HCT116 (cell line): Measurements from ENCODE around the gene GASK1A. TPM values are rescaled to one million over a fixed set of nuclear protein-coding genes. Genes with fewer than 3 reads are reported as not detected.

Experiments used
- ATAC-seq: fragments of 200-7000 bp; cut with Tn5 transposase; 2 replicates; pipeline ENCODE4 v1.9.1; 2020; ENCODE audit warnings: mild to moderate bottlenecking, moderate library complexity
- BruUV-seq: library from RNA; stranded (reverse); fragments of 400-500 nt; replicated peaks from 2 replicates; lab custom pipeline; 2021; lab: Mats Ljungman, UMichigan
- CTCF ChIA-PET: fragments of 300-600 bp; sonication (Branson Sonifier 250); formaldehyde crosslinking; loops from one replicate; lab custom pipeline; 2021; ENCODE audit warnings: antibody characterized with exemption; lab: Charles Lee
- POLR2A ChIA-PET: fragments of 300-600, 350-600 bp; sonication (Branson Sonifier 250); formaldehyde crosslinking; loops from one replicate; lab custom pipeline; 2021; ENCODE audit warnings: antibody characterized with exemption; lab: Charles Lee
- RAD21 ChIA-PET, 2 experiments: fragments of 300-600 bp; sonication (Branson Sonifier 250); formaldehyde crosslinking; loops; one replicate each; lab custom pipeline; 2023; ENCODE audit warnings: low total read pairs in 2 of 2; ENCODE audit not compliant: uncharacterized antibody in 2 of 2, unreplicated experiment in 2 of 2, low non-redundant PET in 1 of 2; lab: Charles Lee
- DNase-seq: peaks from one replicate; pipeline ENCODE4 v3.0.0-alpha.2; 2010; ENCODE audit warnings: low read depth, low spot score
- H2AFZ ChIP-seq: fragments of 200-600 bp; shearing (Covaris generic), sonication (generic); 2 replicates; pipeline ENCODE4 v1.6.1; 2017; ENCODE audit warnings: low read depth, mixed run types, mixed read lengths, antibody characterized with exemption, low read length; ENCODE audit not compliant: poor library complexity, severe bottlenecking
- H3K27ac ChIP-seq: 2 replicates; pipeline ENCODE4 v1.5.1; 2012; ENCODE audit warnings: low read depth, low read length
- H3K27me3 ChIP-seq: fragments of 200-600 bp; sonication (generic); 2 replicates; pipeline ENCODE4 v1.6.1; 2016; ENCODE audit warnings: mixed run types, low read length, mixed read lengths; ENCODE audit not compliant: insufficient read depth
- H3K36me3 ChIP-seq, 2 experiments: fragments of 200-500 bp in 1 of 2; fragments of 200-600 bp in 1 of 2; sonication (Bioruptor generic) in 1 of 2; sonication (generic) in 1 of 2; 2 replicates each; pipeline versions ENCODE4 v1.5.1 to v1.6.1; 2014 to 2016; ENCODE audit warnings: low read length in 2 of 2, inconsistent platforms in 1 of 2, mixed read lengths in 1 of 2, mixed run types in 1 of 2; ENCODE audit not compliant: insufficient read depth in 2 of 2, control insufficient read depth in 1 of 2
- H3K4me1 ChIP-seq, 2 experiments: fragments of 200-600 bp in 1 of 2; sonication (generic) in 1 of 2; 2 replicates each; pipeline versions ENCODE4 v1.5.1 to v1.6.1; 2012 to 2017; ENCODE audit warnings: low read length in 2 of 2, inconsistent platforms in 1 of 2, mild to moderate bottlenecking in 1 of 2, mixed read lengths in 1 of 2, mixed run types in 1 of 2, moderate library complexity in 1 of 2; ENCODE audit not compliant: insufficient read depth in 2 of 2, control insufficient read depth in 1 of 2
- H3K4me2 ChIP-seq: fragments of 200-600 bp; sonication (generic); 2 replicates; pipeline ENCODE4 v1.6.1; 2017; ENCODE audit warnings: mixed run types, low read length, mixed read lengths
- H3K4me3 ChIP-seq, 2 experiments: fragments of 200-600 bp in 1 of 2; sonication (generic) in 1 of 2; replicated peaks in 1 of 2; 2 replicates each; pipeline ENCODE4 v1.5.1; 2011 to 2016; ENCODE audit warnings: low read length in 2 of 2, control low read depth in 1 of 2, low read depth in 1 of 2, mild to moderate bottlenecking in 1 of 2, mixed read lengths in 1 of 2, mixed run types in 1 of 2
- H3K79me2 ChIP-seq: fragments of 200-600 bp; sonication (generic); 2 replicates; pipeline ENCODE4 v1.6.1; 2017; ENCODE audit warnings: mild to moderate bottlenecking, mixed run types, low read length, moderate library complexity, mixed read lengths; ENCODE audit not compliant: insufficient read depth
- H3K9ac ChIP-seq: fragments of 200-600 bp; sonication (generic); 2 replicates; pipeline ENCODE4 v1.6.1; 2016; ENCODE audit warnings: low read length, mixed read lengths
- H3K9me2 ChIP-seq: fragments of 200-600 bp; sonication (generic), shearing (Covaris generic); 2 replicates; pipeline ENCODE4 v1.6.1; 2017; ENCODE audit warnings: mixed run types, mild to moderate bottlenecking, moderate library complexity; ENCODE audit not compliant: insufficient read depth
- H3K9me3 ChIP-seq, 2 experiments: fragments of 200-500 bp in 1 of 2; fragments of 200-600 bp in 1 of 2; sonication (Bioruptor generic) in 1 of 2; sonication (generic) in 1 of 2; 2 replicates each; pipeline ENCODE4 v1.6.1; 2014 to 2017; ENCODE audit warnings: low read length in 2 of 2, mixed read lengths in 2 of 2, inconsistent platforms in 1 of 2, low read depth in 1 of 2, mild to moderate bottlenecking in 1 of 2, mixed run types in 1 of 2, moderate library complexity in 1 of 2; ENCODE audit not compliant: control insufficient read depth in 1 of 2, insufficient read depth in 1 of 2
- H4K20me1 ChIP-seq: fragments of 200-600 bp; sonication (generic), shearing (Covaris generic); 2 replicates; pipeline ENCODE4 v1.6.1; 2017; ENCODE audit warnings: mixed run types, mild to moderate bottlenecking, moderate library complexity; ENCODE audit not compliant: insufficient read depth
- intact Hi-C: fragments of 100-400 bp; cut with micrococcal nuclease; formaldehyde crosslinking; loops from 2 replicates; pipeline ENCODE4 v1.10.0; 2022
- total RNA-seq: library from RNA; stranded (reverse); gene quantifications from one replicate; pipeline ENCODE4 v1.2.1, GENCODE V29; 2021; ENCODE audit not compliant: unreplicated experiment
- TF ChIP-seq, protein P1 (sequence below), 3 experiments: fragments of 200-600 bp in 1 of 3; sonication (generic) in 1 of 3; IDR thresholded peaks in 2 of 3; conservative IDR thresholded peaks in 1 of 3; 2 replicates each; pipeline ENCODE4 v1.5.1; 2012 to 2017; ENCODE audit warnings: low read depth in 2 of 3, low read length in 2 of 3, antibody characterized with exemption in 1 of 3, borderline replicate concordance in 1 of 3, control low read depth in 1 of 3, mild to moderate bottlenecking in 1 of 3, mixed read lengths in 1 of 3, mixed run types in 1 of 3, moderate library complexity in 1 of 3; ENCODE audit not compliant: insufficient read depth in 1 of 3
- TF ChIP-seq, protein P2 (sequence below): IDR thresholded peaks from 2 replicates; pipeline ENCODE4 v1.6.1; 2012; ENCODE audit warnings: low read depth

GASK1A gene
- total RNA-seq, 1 experiment from 2014 or later, result 1.0 TPM

DNA sequence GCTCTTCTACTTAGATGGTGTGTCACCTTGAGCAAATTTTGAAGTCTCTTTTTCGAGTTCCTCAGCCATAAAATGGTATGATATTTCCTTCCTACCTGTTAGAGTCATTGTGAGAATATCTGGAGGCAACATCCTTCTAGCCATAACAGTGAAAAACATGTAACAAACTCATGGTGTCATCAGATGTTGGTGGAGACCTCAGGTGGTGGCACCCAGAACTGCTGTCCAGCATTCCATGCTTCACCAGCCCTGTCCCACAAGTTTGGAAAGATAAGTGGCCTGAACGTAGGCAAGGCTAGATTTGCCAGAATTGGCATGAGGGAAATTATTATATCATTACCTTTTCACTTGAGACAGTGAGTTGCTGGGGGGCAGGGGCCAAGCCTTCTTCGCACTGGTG lies 30.4 kb downstream of the GASK1A start:
- Histone ChIP-seq H4K20me1 (no peaks in the 10 kb centered on the region), H3K9me3 (no peaks in the 10 kb centered on the region), H3K79me2 (no peaks in the 10 kb centered on the region), H3K4me2 (no peak overlapping the region), H3K36me3 (no peaks in the 10 kb centered on the region), H3K27ac (no peak overlapping the region), H3K4me3 (no peak overlapping the region), H3K9me2 (no peaks in the 10 kb centered on the region), H2AFZ (no peak overlapping the region), H3K9ac (no peak overlapping the region), H3K27me3 (no peaks in the 10 kb centered on the region), H3K4me1 (peaks cover 0 to 10% of the 10 kb centered on the region in 2 experiments; a peak in 2 of 4 replicates)
- BruUV-seq, result no TSS peak
- TF ChIP-seq, protein P1, sequence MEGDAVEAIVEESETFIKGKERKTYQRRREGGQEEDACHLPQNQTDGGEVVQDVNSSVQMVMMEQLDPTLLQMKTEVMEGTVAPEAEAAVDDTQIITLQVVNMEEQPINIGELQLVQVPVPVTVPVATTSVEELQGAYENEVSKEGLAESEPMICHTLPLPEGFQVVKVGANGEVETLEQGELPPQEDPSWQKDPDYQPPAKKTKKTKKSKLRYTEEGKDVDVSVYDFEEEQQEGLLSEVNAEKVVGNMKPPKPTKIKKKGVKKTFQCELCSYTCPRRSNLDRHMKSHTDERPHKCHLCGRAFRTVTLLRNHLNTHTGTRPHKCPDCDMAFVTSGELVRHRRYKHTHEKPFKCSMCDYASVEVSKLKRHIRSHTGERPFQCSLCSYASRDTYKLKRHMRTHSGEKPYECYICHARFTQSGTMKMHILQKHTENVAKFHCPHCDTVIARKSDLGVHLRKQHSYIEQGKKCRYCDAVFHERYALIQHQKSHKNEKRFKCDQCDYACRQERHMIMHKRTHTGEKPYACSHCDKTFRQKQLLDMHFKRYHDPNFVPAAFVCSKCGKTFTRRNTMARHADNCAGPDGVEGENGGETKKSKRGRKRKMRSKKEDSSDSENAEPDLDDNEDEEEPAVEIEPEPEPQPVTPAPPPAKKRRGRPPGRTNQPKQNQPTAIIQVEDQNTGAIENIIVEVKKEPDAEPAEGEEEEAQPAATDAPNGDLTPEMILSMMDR (IDR thresholded peaks at IDR 0.05 in 2 of 3, conservative IDR thresholded peaks at IDR 0.05 in 1 of 3; ENCODE audit: borderline replicate concordance in 1 of 3, insufficient read depth in 1 of 3, low read depth in 2 of 3, low read length in 2 of 3), result peak in 2 of 3 experiments; percentile 21 to 37; a peak in 2 of 6 replicates
- TF ChIP-seq, protein P2, sequence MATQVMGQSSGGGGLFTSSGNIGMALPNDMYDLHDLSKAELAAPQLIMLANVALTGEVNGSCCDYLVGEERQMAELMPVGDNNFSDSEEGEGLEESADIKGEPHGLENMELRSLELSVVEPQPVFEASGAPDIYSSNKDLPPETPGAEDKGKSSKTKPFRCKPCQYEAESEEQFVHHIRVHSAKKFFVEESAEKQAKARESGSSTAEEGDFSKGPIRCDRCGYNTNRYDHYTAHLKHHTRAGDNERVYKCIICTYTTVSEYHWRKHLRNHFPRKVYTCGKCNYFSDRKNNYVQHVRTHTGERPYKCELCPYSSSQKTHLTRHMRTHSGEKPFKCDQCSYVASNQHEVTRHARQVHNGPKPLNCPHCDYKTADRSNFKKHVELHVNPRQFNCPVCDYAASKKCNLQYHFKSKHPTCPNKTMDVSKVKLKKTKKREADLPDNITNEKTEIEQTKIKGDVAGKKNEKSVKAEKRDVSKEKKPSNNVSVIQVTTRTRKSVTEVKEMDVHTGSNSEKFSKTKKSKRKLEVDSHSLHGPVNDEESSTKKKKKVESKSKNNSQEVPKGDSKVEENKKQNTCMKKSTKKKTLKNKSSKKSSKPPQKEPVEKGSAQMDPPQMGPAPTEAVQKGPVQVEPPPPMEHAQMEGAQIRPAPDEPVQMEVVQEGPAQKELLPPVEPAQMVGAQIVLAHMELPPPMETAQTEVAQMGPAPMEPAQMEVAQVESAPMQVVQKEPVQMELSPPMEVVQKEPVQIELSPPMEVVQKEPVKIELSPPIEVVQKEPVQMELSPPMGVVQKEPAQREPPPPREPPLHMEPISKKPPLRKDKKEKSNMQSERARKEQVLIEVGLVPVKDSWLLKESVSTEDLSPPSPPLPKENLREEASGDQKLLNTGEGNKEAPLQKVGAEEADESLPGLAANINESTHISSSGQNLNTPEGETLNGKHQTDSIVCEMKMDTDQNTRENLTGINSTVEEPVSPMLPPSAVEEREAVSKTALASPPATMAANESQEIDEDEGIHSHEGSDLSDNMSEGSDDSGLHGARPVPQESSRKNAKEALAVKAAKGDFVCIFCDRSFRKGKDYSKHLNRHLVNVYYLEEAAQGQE, result no peak
- DNase-seq (no peak), ATAC-seq (no peak)
- POLR2A ChIA-PET, result no interaction called here
- intact Hi-C loops, result no loop called here
- CTCF ChIA-PET, result no interaction called here
- RAD21 ChIA-PET, result no interaction called here
